Panc1 (cell line): ENCODE data around the gene COL4A2. TPM values are rescaled to one million over a fixed set of nuclear protein-coding genes. Genes with fewer than 3 reads are reported as not detected.

Experiments used
- ATAC-seq: fragments of 200-7000 bp; cut with Tn5 transposase; 2 replicates; pipeline ENCODE4 v1.9.1; 2020; ENCODE audit warnings: mild to moderate bottlenecking, moderate library complexity
- BruUV-seq: library from RNA; stranded (reverse); fragments of 400-500 nt; replicated peaks from 2 replicates; lab custom pipeline; 2021; lab: Mats Ljungman, UMichigan
- CTCF ChIA-PET: fragments of 300-600 bp; sonication (Branson Sonifier 250); formaldehyde crosslinking; loops from one replicate; lab custom pipeline; 2022; ENCODE audit warnings: antibody characterized with exemption; lab: Charles Lee
- POLR2A ChIA-PET: fragments of 300-600 bp; sonication (Branson Sonifier 250); formaldehyde crosslinking; loops from one replicate; lab custom pipeline; 2022; ENCODE audit warnings: antibody characterized with exemption; lab: Charles Lee
- DNase-seq: peaks from one replicate; pipeline ENCODE4 v3.0.0-alpha.2; 2010; ENCODE audit warnings: low read depth, low spot score
- H3K27ac ChIP-seq: 2 replicates; pipeline ENCODE4 v1.5.1; 2011; ENCODE audit warnings: mild to moderate bottlenecking, low read length, inconsistent platforms
- H3K27me3 ChIP-seq: fragments of 200-500 bp; sonication (Bioruptor generic); 2 replicates; pipeline ENCODE4 v1.6.0; 2014; ENCODE audit warnings: low read length, inconsistent platforms; ENCODE audit not compliant: control insufficient read depth, insufficient read depth
- H3K36me3 ChIP-seq: fragments of 200-500 bp; sonication (Bioruptor generic); 2 replicates; pipeline ENCODE4 v1.5.1; 2014; ENCODE audit warnings: inconsistent platforms, mild to moderate bottlenecking, low read length, moderate library complexity; ENCODE audit not compliant: control insufficient read depth, insufficient read depth
- H3K4me1 ChIP-seq: 2 replicates; pipeline ENCODE4 v1.5.1; 2011; ENCODE audit warnings: inconsistent platforms, mild to moderate bottlenecking, low read length, moderate library complexity; ENCODE audit not compliant: control insufficient read depth, insufficient read depth
- H3K4me3 ChIP-seq, 2 experiments: 2 replicates each; pipeline ENCODE4 v1.5.1; 2011 to 2012; ENCODE audit warnings: low read depth in 2 of 2, low read length in 2 of 2, mild to moderate bottlenecking in 2 of 2, inconsistent platforms in 1 of 2, moderate library complexity in 1 of 2
- H3K9me3 ChIP-seq: fragments of 200-500 bp; sonication (Bioruptor generic); 2 replicates; pipeline ENCODE4 v1.5.1; 2014; ENCODE audit warnings: low read depth, mild to moderate bottlenecking, inconsistent platforms, low read length, moderate library complexity; ENCODE audit not compliant: control insufficient read depth, insufficient read depth
- POLR2AphosphoS5 ChIP-seq: IDR thresholded peaks from 2 replicates; pipeline ENCODE4 v1.6.1; 2012; ENCODE audit warnings: mild to moderate bottlenecking, low read depth, low read length, moderate library complexity
- REST ChIP-seq, 2 experiments: IDR thresholded peaks; 2 replicates each; pipeline ENCODE4 v1.6.1; 2011 to 2012; ENCODE audit warnings: low read depth in 2 of 2, control low read depth in 1 of 2, low read length in 1 of 2, mild to moderate bottlenecking in 1 of 2, moderate library complexity in 1 of 2; ENCODE audit not compliant: insufficient read depth in 1 of 2
- SIN3A ChIP-seq: IDR thresholded peaks from 2 replicates; pipeline ENCODE4 v1.6.1; 2012; ENCODE audit warnings: low read depth, mild to moderate bottlenecking, low read length, moderate library complexity, borderline replicate concordance; ENCODE audit not compliant: insufficient read depth
- TCF7L2 ChIP-seq: IDR thresholded peaks from 2 replicates; pipeline ENCODE4 v1.6.1; 2011; ENCODE audit warnings: mild to moderate bottlenecking, low read depth, low read length, inconsistent platforms
- in situ Hi-C: cut with HindIII; loops from 2 replicates; pipeline ENCODE4 v1.10.0; 2016; ENCODE audit warnings: low sequenced_read_pairs, low pct_unique_long_range_greater_than_20kb
- intact Hi-C: fragments of 100-400 bp; cut with micrococcal nuclease; formaldehyde crosslinking; loops from one replicate; pipeline ENCODE4 v1.10.0; 2022; ENCODE audit not compliant: unreplicated experiment
- total RNA-seq: library from RNA; stranded (reverse); gene quantifications from one replicate; pipeline ENCODE4 v1.2.1, GENCODE V29; 2021; ENCODE audit not compliant: unreplicated experiment
- TF ChIP-seq, protein P1 (sequence below): fragments of 450-650 bp; IDR thresholded peaks from 2 replicates; pipeline ENCODE4 v1.5.1; 2017; ENCODE audit warnings: mild to moderate bottlenecking

COL4A2 gene
- total RNA-seq, 1 experiment from 2014 or later, result 3.0 TPM

DNA sequence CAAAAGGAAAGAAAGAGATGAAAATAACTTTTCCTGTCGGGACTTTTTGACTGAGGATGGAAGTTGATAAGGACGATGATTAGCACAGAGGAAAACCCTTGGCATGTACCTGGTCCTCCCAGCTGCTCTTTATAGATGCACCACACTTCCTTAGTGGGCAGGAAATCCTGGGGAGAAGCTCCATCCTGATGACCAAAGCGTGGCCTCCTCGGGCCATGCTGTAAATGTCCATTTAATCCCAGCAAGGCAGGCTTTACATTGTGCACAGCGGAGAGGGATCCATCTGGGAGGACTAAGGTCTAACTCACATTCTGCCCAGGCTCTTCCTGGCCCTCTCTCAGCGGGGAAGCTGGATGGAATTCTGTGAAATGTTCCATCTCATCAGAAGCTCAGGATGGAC, 113.5 kb downstream of the COL4A2 start:
- BruUV-seq, result no TSS peak
- no peaks in the 10 kb centered on the region for H3K36me3 ChIP-seq
- H3K4me3 ChIP-seq, result no peak overlapping the region
- ATAC-seq (no peak), DNase-seq (no peak)
- in situ Hi-C loops (no loop called here), intact Hi-C loops (no loop called here)
- ChIA-PET POLR2A (no interaction called here), CTCF (no interaction called here)
- H3K4me1 ChIP-seq, result no peaks in the 10 kb centered on the region
- H3K9me3 ChIP-seq, result no peaks in the 10 kb centered on the region
- no peak overlapping the region for H3K27ac ChIP-seq
- no peak for TF ChIP-seq SIN3A
- TF ChIP-seq, protein P1, sequence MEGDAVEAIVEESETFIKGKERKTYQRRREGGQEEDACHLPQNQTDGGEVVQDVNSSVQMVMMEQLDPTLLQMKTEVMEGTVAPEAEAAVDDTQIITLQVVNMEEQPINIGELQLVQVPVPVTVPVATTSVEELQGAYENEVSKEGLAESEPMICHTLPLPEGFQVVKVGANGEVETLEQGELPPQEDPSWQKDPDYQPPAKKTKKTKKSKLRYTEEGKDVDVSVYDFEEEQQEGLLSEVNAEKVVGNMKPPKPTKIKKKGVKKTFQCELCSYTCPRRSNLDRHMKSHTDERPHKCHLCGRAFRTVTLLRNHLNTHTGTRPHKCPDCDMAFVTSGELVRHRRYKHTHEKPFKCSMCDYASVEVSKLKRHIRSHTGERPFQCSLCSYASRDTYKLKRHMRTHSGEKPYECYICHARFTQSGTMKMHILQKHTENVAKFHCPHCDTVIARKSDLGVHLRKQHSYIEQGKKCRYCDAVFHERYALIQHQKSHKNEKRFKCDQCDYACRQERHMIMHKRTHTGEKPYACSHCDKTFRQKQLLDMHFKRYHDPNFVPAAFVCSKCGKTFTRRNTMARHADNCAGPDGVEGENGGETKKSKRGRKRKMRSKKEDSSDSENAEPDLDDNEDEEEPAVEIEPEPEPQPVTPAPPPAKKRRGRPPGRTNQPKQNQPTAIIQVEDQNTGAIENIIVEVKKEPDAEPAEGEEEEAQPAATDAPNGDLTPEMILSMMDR, result no peak
- TF ChIP-seq REST (IDR thresholded peaks at IDR 0.05; ENCODE audit: insufficient read depth in 1 of 2, low read depth in 2 of 2, low read length in 1 of 2), result no peak
- no peak for TF ChIP-seq POLR2AphosphoS5
- no peak for TF ChIP-seq TCF7L2
- H3K27me3 ChIP-seq, result no peaks in the 10 kb centered on the region

DNA sequence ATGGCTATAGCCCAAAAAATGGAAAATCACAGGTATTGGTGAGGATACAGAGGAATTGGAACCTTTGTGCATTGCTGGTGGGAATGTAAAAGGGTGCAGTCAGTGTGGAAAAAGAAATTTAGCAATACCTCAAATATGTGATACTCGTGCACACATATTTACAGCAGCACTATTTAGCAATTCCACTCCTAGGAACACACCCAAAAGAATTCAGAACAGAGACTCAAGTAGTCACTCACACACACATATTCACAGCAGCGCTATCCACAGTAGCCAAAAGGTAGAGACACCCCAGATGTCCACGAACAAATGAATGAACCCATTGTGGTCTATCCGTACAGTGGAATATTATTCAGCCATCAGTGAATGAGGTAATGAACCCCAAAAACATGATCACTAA, 114.0 kb downstream of the COL4A2 start:
- in situ Hi-C loops (no loop called here), intact Hi-C loops (no loop called here)
- Histone ChIP-seq H3K27ac (no peak overlapping the region), H3K27me3 (no peaks in the 10 kb centered on the region), H3K9me3 (no peaks in the 10 kb centered on the region), H3K4me1 (no peaks in the 10 kb centered on the region), H3K4me3 (no peak overlapping the region), H3K36me3 (no peaks in the 10 kb centered on the region)
- ATAC-seq, result no peak
- CTCF ChIA-PET, result no interaction called here
- DNase-seq, result no peak
- no peak for TF ChIP-seq REST (IDR thresholded peaks at IDR 0.05; ENCODE audit: insufficient read depth in 1 of 2, low read depth in 2 of 2, low read length in 1 of 2)
- TF ChIP-seq, protein P1, result no peak
- no peak for TF ChIP-seq TCF7L2
- no peak for TF ChIP-seq POLR2AphosphoS5
- TF ChIP-seq SIN3A, result no peak
- POLR2A ChIA-PET, result no interaction called here
- BruUV-seq, result no TSS peak
